Choroid plexus epithelial cell (primary cell): ENCODE measurements around the gene EPOP.

Experiments
- DNase-seq: peaks from one replicate; pipeline ENCODE4 v3.0.0-alpha.2; 2010; ENCODE audit warnings: low read depth
- H3K4me3 ChIP-seq: 2 replicates; pipeline ENCODE4 v1.5.1; 2011; ENCODE audit warnings: low read depth, mild to moderate bottlenecking, control low read depth, low read length, moderate library complexity
- CTCF ChIP-seq: conservative IDR thresholded peaks from 2 replicates; pipeline ENCODE4 v1.5.1; 2011; ENCODE audit warnings: low read depth, mild to moderate bottlenecking, control low read depth, inconsistent platforms, low read length, moderate library complexity

The EPOP gene

GRCh38 chr17:38701504-38702165, 26.9 kb upstream of the EPOP start:
- DNase-seq = peak; percentile 28
- no peak for TF ChIP-seq CTCF
- H3K4me3 ChIP-seq = peak overlapping the region; percentile 67

- no peak overlapping the region for H3K4me3 ChIP-seq
- no peak for TF ChIP-seq CTCF
- no peak for DNase-seq
Observed at GRCh38 chr17:38698760-38699159, 24.0 kb upstream of the EPOP start.

- no peak for DNase-seq
- no peak for TF ChIP-seq CTCF
- no peak overlapping the region for H3K4me3 ChIP-seq
Observed at GRCh38 chr17:38697061-38697820, 22.5 kb upstream of the EPOP start.

GRCh38 chr17:38693700-38694329, 19.1 kb upstream of the EPOP start:
- peak; percentile 55 for DNase-seq
- H3K4me3 ChIP-seq = no peak overlapping the region
- TF ChIP-seq CTCF = no peak

GRCh38 chr17:38691154-38691553, 16.4 kb upstream of the EPOP start:
- TF ChIP-seq CTCF = no peak
- DNase-seq = no peak
- no peak overlapping the region for H3K4me3 ChIP-seq

- DNase-seq = no peak
- no peak overlapping the region for H3K4me3 ChIP-seq
- no peak for TF ChIP-seq CTCF
Observed at GRCh38 chr17:38690386-38690785, 15.6 kb upstream of the EPOP start.
